Tongue (tissue), 2 donors: ENCODE measurements around the gene PRPH. TPM values are rescaled to one million over a fixed set of nuclear protein-coding genes. Genes with fewer than 3 reads are reported as not detected.
"Not testable (repeated sequence)": the region's sequence is repeated elsewhere in the genome, so short reads cannot be mapped to it uniquely, and the experiment has no call there.

Experiments used
- DNase-seq: peaks from one replicate; pipeline ENCODE4 v3.0.0-alpha.2; 2015
- total RNA-seq: library from RNA; depleted of rRNA; stranded (reverse); fragments of >200 nt; gene quantifications from one replicate; pipeline ENCODE4 v1.2.3, GENCODE V29; 2014

The PRPH gene
- 5.2 TPM for total RNA-seq

DNA sequence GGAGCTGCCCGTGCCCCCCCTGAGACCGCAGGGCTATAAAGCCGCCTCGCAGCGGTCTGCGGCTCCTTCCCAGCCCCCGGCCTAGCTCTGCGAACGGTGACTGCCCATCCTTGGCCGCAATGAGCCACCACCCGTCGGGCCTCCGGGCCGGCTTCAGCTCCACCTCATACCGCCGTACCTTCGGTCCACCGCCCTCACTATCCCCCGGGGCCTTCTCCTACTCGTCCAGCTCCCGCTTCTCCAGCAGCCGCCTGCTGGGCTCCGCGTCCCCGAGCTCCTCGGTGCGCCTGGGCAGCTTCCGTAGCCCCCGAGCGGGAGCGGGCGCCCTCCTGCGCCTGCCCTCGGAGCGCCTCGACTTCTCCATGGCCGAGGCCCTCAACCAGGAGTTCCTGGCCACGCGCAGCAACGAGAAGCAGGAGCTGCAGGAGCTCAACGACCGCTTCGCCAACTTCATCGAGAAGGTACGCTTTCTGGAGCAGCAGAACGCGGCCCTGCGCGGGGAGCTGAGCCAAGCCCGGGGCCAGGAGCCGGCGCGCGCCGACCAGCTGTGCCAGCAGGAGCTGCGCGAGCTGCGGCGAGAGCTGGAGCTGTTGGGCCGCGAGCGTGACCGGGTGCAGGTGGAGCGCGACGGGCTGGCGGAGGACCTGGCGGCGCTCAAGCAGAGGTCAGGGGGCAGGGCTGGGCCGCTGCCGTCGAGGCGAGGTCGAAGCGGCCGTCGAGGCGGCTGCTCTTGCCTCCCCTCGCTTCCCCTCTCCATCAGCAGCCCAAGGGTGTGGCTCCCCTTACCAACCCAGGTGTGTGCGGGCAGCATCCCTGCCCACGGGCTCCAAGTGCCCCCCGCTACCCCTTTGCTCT lies at the start of gene PRPH:
Gene PRPH (plus strand): TSS at position 66 of the 855 bp plus-strand sequence. CDS start 54 bp downstream, at position 120.
- DNase-seq = peak; percentile 44

DNA sequence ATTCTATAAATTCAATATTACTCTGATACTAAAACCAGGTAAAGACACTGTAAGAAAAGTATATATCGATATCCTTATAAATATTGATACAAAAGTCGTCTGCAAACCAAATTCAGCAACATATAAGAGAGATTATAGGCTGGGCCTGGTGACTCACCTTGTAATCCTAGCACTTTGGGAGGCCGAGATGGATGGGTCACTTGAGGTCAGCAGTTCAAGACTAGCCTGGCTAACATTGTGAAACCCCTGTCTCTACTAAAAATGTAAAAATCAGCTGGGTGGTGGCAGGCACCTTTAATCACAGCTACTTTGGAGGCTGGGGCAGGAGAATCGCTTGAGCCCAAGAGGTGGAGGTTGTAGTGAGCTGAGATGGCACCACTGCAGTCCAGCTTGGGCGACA lies 43.6 kb upstream of the PRPH start:
- no peak for DNase-seq

DNA sequence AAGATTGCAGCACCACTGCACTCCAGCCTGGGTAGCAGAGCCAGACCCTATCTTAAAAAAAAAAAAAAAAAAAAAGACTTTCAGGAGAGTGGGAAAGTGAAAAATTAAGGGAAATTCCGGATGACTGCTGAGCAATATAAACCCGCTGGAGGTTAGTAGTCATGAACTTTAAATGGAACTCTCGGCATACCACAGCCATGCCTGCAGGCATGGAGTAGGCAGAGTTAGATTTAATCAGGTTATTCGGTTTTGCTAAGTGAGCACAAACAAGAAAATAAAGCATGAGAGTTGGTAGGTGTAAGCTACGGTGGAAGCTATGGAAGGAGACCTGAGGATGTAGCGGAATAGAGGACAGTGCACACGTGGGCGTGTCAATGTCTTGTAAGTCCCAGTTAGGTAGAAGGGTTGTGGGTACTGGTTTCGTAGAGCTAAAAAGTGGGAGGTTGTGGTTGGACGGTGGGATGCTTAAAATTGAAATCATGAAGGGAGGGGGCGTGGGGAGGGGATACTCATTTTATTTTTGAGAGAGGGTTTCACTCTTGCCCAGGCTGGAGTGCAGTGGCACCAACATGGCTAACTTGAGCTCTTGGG lies 41.8 kb upstream of the PRPH start:
- DNase-seq = no peak

DNA sequence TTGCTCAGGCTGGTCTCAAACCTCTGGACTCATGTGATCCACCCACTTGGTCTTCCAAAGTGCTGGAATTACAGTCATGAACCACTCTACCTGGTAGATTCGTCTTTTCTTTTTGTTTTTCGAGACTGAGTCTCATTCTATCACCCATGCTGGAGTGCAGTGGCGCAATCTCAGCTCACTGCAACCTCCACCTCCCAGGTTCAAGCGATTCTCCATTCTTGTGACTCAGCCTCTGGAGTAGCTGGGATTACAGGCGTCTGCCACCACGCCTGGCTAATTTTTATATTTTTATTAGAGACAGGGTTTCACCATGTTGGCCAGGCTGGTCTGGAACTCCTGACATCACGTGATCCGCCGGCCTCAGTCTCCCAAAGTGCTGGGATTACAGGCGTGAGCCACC lies 39.5 kb upstream of the PRPH start:
- not testable (repeated sequence) for DNase-seq

DNA sequence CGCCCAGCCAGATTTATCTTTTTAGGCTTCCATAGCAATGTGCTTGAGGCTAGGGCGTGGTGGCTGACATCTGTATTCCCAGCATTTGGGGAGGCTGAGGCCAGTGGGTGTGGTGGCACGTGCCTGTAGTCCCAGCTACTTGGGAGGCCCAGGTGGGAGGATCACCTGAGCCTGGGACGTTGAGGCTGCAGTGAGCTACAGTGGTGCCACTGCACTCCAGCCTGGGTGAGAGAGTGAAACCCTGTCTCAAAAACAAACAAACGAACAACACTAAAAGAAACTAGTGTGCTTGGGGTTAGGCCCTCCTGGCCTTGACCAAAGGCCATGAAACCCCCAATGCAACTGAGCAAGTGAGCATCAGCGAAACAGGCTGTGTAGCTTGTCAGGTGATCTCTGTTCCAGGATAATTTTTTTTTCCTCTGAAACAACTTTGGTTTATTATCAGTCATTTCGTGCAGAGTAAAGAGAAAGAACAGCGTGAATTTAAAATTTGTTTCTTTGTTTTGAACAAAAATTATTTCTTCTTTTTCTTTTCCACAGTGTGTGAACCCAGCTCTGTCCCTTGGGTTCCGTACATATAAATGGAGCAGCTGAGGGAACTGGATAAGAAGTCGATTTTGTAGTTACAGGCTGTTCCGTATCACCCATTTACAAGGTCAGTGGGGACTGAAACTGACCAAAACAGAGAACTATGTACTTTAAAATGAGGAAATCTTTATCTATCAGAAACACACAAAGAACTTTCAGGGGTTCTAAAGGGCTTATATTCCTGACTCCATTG lies 38.9 kb upstream of the PRPH start:
- DNase-seq = no peak

DNA sequence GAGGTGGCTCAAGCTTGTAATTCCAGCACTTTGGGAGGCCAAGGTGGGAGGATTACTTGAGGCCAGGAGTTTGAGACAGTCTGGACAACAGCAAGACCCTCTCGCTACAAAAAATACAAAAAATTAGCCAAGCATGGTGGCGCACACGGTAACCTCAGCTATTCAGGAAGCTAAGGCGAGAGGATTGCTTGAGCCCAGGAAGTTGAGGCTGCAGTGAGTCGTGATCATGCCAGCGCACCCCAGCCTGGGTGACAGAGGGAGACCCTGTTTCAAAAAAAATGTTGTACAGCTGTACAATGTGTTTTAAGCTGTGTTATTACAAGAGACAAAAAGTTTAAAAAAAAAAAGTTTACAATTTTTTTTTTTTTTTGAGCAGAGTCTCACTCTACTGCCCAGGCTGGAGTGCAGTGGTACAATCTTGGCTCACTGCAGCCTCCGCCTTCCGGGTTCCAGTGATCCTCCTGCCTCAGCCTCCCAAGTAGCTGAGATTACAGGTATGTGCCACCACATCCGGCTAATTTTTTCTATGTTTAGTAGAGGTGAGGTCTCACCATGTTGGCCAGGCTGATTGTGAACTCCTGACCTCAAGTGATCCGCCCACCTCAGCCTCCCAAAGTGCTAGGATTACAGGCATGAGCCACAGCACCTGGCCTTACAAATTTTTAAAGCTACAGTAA lies 37.3 kb upstream of the PRPH start:
- DNase-seq = not testable (repeated sequence)

DNA sequence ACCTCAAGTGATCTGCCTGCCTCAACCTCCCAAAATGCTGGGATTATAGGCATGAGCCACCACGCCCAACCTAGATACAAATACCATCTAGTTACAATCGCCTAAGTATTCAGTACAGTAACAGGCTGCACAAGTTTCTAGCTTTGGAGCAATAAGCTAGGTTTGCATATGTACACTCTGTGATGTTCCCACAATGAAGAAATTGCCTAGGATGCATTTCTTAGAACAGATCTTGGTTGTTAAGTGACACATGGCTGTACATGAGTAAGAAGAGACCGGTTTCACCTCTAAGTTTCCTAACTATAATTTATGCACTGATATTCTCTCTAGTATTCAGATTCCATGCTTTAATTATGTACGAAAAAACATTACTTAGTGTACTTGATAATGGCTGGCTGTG lies 35.5 kb upstream of the PRPH start:
- DNase-seq = no peak

DNA sequence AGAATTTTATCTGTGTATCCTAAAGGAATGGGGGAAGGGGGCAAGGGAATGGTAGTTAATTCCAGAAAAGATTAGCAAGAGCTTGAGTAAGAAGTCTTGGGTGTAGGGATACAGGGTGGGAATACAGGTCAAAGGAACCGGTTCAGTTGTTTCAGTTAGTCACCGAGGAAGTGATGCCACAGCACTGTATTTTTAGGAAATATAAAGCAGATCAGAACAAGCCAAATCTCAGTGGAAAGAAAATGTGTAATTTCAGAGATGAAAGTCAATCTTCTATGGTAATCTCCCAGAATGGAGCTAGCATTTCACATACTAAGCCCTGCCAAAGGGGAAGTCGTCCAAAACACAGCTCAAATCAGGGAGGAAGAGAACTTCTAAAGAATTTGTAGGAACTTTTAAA lies 34.8 kb upstream of the PRPH start:
- peak; percentile 73 for DNase-seq

DNA sequence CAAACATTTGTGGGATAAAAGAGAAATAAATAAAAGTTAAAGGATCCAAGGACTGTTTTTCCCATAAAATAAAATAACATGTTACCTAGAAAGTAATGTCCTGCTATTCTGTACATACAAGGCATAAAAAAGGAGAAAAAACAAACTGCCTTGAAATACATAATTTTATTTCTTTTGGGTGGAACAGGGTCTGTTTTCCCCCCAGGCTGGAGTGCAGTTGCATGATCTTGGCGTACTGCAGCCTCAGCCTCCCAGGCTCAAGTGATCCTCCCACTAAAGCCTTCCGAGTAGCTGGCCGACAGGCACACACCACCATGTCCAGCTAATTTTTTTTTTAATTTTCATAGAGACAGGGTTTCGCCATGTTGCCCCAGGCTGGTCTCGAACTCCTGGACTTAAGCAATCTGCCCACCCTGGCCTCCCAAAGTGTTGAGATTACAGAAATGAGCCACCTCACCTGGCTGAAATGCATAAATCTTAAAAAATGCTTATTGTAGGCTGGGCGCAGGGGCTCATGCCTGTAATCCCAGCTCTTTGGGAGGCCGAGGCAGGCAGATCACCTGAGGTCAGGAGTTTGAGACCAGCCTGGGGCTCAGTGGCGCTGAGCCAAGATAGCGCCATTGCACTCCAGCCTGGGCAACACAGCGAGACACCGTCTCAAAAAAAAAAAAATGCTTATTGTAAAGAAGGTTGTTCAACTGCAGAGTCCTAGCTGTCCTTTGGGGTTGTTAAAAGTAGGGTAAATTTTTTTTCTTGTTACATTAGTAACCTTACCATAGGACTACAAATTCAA lies 34.2 kb upstream of the PRPH start:
- DNase-seq = no peak

DNA sequence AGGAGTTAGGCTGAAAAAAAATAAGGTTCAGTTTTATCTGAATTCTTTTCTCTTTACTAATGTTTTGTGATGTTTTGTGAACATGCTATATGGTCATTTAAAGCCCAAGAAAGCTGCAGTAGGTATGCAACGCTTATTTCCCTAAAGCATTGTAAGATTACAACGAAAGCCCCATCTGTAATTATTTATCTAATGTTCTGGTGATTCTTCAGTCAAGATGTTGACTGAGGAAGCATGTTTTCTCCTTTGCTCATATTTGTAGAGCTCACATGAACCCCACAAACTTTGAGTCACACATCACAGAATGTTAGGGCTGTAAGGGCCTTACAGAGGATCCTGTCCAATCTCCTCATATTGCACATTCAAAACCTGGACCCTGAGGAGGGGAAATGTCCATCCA lies 33.2 kb upstream of the PRPH start:
- no peak for DNase-seq

DNA sequence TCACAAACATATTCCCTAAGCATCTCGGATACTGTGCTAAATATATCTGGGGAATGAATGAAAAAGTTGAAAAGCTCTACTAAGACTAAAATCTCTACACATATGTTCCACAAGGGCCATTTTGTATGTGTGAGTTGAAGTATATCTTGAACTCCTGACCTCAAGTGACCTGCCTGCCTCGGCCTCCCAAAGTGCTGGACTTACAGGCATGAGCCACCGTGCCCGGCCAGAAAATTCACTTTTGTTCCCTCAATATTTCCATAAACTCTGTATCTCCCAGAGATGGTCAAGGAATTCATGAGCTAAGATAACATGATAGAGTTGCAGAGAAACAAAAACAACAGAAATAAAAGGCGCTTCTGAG lies 31.6 kb upstream of the PRPH start:
- no peak for DNase-seq

DNA sequence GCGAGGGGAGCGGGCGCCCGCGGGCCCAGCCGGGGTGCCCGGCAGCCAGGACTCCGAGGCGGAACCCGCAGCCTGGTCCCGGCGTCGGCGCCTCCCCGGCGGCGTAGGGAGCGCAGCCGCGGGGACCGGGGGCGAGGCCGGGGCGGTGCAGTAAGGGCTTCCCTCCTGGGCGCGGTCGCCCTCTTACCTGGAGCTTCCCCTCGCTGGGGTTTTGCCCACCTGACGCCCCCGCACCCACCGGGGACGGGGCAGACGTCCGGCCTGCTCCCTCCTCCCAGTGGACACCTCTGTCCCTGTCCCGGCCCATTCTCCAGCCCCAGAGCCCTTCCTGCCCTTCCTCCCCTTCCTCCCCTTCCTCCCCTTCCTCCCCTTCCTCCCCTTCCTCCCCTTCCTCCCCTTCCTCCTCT lies 30.5 kb upstream of the PRPH start:
- DNase-seq = no peak

DNA sequence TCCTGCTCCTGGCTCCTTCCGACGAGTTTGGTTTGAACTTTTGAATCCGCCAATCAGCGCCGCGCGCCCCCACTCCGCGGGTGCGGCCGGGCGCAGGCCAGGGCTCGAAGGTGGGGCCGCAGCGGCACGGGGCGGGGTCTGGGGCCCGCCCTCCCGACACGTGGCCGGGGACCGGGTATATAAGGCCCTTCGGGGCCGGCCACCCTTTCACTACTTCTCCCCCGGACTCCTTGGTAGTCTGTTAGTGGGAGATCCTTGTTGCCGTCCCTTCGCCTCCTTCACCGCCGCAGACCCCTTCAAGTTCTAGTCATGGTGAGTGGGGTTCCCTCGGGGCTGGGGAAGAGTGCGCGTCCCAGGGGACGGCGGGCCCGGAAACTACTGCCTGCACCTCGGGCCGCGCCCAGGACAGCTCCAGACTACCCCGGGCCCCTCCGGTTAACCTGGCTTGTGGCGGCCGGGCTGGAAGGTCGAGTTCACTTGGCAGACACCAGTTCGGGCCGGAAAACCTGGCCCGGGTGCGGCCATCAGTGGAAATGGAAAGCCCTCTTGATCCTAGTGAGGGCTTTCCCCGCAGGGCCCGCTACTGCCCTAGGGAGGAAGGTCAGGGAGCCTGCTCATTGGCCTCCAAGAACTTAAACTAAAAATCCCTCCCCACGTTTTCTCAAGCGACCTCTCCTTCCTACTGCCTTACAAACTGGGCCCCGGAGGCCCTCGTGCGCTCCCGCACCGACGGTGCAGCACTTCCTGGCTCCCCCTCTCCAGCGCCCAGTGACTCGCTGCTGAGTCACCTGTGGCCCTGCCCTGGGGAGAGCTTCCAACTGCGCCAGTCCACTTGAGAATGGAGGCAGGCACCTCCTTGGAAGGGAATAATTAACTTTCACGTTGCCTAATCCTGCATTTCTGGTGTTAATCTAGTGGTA lies 29.8 kb upstream of the PRPH start, which contains the start of gene TUBA1C:
Gene TUBA1C (plus strand): TSS at position 210 of the 920 bp plus-strand sequence. CDS start 100 bp downstream, at position 310.
- DNase-seq = peak; percentile 95

DNA sequence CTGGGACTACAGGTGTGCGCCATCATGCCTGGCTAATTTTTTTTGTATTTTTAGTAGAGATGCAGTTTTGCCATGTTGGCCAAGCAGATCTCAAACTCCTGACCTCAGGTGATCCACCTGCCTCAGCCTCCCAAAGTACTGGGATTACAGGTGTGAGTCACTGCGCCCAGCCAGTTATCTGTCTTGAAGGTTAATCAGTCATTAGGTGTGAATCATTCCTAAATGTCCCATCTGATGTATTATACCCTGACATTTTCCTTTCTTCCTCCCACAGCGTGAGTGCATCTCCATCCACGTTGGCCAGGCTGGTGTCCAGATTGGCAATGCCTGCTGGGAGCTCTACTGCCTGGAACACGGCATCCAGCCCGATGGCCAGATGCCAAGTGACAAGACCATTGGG lies 25.8 kb upstream of the PRPH start:
- not testable (repeated sequence) for DNase-seq

DNA sequence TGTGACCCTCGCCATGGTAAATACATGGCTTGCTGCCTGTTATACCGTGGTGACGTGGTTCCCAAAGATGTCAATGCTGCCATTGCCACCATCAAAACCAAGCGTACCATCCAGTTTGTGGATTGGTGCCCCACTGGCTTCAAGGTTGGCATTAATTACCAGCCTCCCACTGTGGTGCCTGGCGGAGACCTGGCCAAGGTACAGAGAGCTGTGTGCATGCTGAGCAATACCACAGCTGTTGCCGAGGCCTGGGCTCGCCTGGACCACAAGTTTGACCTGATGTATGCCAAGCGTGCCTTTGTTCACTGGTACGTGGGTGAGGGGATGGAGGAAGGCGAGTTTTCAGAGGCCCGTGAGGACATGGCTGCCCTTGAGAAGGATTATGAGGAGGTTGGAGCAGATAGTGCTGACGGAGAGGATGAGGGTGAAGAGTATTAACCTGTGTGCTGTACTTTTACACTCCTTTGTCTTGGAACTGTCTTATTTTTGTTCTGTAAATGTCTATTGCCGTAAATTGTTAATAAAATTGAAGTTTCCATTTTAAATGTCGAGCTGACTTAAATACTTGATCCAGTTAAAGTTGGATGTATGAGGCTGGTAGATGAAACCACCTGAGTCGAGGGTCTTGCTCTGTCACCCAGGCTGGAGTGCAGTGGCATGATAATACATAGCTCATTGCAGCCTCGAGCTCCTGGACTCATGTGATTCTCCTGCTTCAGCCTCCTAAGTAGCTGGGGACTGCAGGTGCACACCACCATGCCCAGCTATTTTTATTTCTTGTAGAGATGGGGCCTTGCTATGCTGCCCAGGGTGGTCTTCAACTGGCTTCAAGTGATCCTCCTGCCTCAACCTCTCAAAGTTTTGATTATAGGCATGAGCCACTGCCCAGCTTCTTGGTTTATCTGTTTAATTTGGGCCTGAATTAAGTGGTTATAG lies 21.9 kb upstream of the PRPH start:
- DNase-seq = no peak

DNA sequence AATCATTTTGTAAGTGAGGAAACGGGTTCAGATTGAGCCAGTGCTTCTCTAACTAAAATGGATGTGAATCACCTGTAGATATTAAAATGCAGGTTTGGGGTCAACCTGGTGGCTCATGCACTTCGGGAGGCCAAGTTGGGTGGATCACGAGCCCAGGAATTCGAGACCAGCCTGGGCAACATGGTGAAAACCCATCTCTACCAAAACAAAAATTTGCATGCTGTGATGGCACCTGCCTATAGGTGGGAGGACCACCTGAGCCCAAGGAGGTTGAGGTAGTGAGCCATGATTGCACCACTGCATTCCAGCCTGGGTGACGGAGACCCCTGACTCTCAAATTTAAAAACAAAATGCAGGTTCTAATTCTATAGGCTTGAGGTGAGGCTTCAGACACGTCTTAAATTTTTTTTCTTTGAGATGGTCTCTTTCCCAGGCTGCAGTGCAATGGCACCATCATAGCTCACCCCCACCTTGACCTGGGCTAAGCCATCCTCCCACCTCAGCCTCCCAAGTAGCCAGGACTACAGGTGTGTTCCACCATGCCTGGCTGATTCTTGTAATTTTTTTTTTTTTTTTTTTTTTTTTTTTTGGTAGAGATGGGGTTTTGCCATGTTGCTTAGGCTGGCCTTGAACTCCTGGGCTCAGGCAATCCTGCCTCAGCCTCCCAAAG lies 21.1 kb upstream of the PRPH start:
- no peak for DNase-seq

DNA sequence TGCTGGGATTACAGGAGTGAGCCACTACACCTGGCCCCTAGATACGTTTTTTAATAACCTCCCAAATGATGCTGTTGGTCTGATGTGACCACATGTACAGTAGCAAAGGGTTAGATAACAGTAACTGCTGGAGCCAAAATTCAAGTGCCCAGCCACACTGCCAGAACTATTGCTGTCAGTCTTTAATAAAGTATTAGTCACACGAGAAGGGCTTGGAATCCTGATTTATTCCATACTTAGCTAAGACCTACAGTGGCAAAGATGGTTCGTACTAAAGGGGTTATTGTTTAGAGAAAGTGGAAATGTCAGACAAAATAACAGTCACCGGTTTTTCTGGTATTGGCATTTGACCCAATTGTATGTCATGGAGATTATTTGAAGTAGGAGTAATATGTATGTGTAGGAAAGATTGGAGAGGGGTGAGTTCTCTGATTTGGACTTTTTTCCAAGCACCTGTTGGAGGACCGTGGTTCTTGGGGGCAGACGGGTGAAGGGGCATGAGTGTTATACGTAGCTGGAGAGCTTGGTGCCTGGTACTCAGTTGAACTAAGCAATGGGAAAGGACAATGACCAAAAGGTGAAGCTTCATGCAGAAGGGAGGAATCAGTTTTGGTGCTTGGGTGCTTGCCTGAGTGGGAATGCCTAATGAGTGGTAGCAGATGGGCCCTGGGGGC lies 20.4 kb upstream of the PRPH start:
- DNase-seq = no peak
